IMR-90 (cell line): ENCODE measurements around the gene MUC5AC. TPM values are rescaled to one million over a fixed set of nuclear protein-coding genes. Genes with fewer than 3 reads are reported as not detected.

Source experiments
- ATAC-seq: fragments of 200-7000 bp; cut with Tn5 transposase; 2 replicates; pipeline ENCODE4 v1.9.1; 2020; ENCODE audit warnings: low read depth, mild to moderate bottlenecking, moderate library complexity
- BruUV-seq: library from RNA; stranded (reverse); fragments of 400-500 nt; replicated peaks from 2 replicates; lab custom pipeline; 2021; lab: Mats Ljungman, UMichigan
- CTCF ChIA-PET: fragments of 300-600 bp; formaldehyde crosslinking; extraction: SDS; loops from one replicate; lab custom pipeline; 2021; ENCODE audit warnings: antibody characterized with exemption; lab: Yijun Ruan, JAX
- POLR2A ChIA-PET: fragments of 300-600 bp; sonication (Branson Sonifier 250); formaldehyde crosslinking; loops from one replicate; lab custom pipeline; 2022; ENCODE audit warnings: antibody characterized with exemption; ENCODE audit not compliant: unreplicated experiment; lab: Charles Lee
- DNase-seq: peaks from one replicate; pipeline ENCODE4 v3.0.0; 2013
- H2AFZ ChIP-seq: replicated peaks from 2 replicates; pipeline ENCODE3; 2013; ENCODE audit warnings: low read length, mild to moderate bottlenecking; ENCODE audit not compliant: poor library complexity
- H2AK5ac ChIP-seq: 2 replicates; pipeline ENCODE4 v1.6.1; 2013; ENCODE audit warnings: low read depth, low read length, inconsistent platforms
- H2AK9ac ChIP-seq: replicated peaks from 2 replicates; pipeline ENCODE3; 2013; ENCODE audit warnings: mild to moderate bottlenecking, low read depth, low read length, moderate library complexity; ENCODE audit not compliant: poor library complexity
- H2BK120ac ChIP-seq: 2 replicates; pipeline ENCODE4 v1.6.1; 2013; ENCODE audit warnings: low read depth, low read length, inconsistent platforms
- H2BK15ac ChIP-seq: 3 replicates; pipeline ENCODE4 v1.6.1; 2013; ENCODE audit warnings: low read depth, low read length, inconsistent platforms
- H2BK20ac ChIP-seq: 2 replicates; pipeline ENCODE4 v1.6.1; 2013; ENCODE audit warnings: low read depth, mild to moderate bottlenecking, inconsistent platforms, low read length, moderate library complexity
- H2BK5ac ChIP-seq: 2 replicates; pipeline ENCODE4 v1.6.1; 2013; ENCODE audit warnings: mild to moderate bottlenecking, low read depth, low read length, inconsistent platforms; ENCODE audit not compliant: poor library complexity, severe bottlenecking
- H3K14ac ChIP-seq: replicated peaks from 2 replicates; pipeline ENCODE4 v1.6.1; 2013; ENCODE audit warnings: low read depth, low read length, inconsistent platforms
- H3K18ac ChIP-seq: 2 replicates; pipeline ENCODE4 v1.6.1; 2013; ENCODE audit warnings: low read depth, low read length, control low read depth
- H3K23ac ChIP-seq: 2 replicates; pipeline ENCODE4 v1.6.1; 2013; ENCODE audit warnings: low read depth, low read length, inconsistent platforms
- H3K27ac ChIP-seq: 2 replicates; pipeline ENCODE4 v1.5.1; 2013; ENCODE audit warnings: mild to moderate bottlenecking, control low read depth, low read length; ENCODE audit not compliant: insufficient read depth
- H3K27me3 ChIP-seq: 2 replicates; pipeline ENCODE4 v1.6.1; 2013; ENCODE audit warnings: low read length; ENCODE audit not compliant: control insufficient read depth, insufficient read depth
- H3K36me3 ChIP-seq: 2 replicates; pipeline ENCODE4 v1.6.1; 2013; ENCODE audit warnings: low read length, mixed read lengths; ENCODE audit not compliant: control insufficient read depth, insufficient read depth
- H3K4ac ChIP-seq: 2 replicates; pipeline ENCODE4 v1.6.1; 2013; ENCODE audit warnings: low read depth, low read length, inconsistent platforms
- H3K4me1 ChIP-seq: 2 replicates; pipeline ENCODE4 v1.6.1; 2013; ENCODE audit warnings: low read length, mixed read lengths; ENCODE audit not compliant: control insufficient read depth, insufficient read depth
- H3K4me2 ChIP-seq: 2 replicates; pipeline ENCODE4 v1.6.1; 2013; ENCODE audit warnings: low read depth, mild to moderate bottlenecking, control low read depth, low read length, moderate library complexity
- H3K4me3 ChIP-seq: 2 replicates; pipeline ENCODE4 v1.5.1; 2013; ENCODE audit warnings: low read depth, mild to moderate bottlenecking, control low read depth, low read length, moderate library complexity; ENCODE audit not compliant: insufficient read depth
- H3K56ac ChIP-seq: 2 replicates; pipeline ENCODE4 v1.6.1; 2013; ENCODE audit warnings: low read length, inconsistent platforms; ENCODE audit not compliant: insufficient read depth; ENCODE audit errors: extremely low read depth
- H3K79me1 ChIP-seq, 2 experiments: 2 replicates each; pipeline ENCODE4 v1.6.1; 2013; ENCODE audit warnings: low read length in 2 of 2, inconsistent platforms in 1 of 2, low read depth in 1 of 2
- H3K9ac ChIP-seq: 2 replicates; pipeline ENCODE4 v1.6.1; 2013; ENCODE audit warnings: low read depth, low read length, control low read depth
- H3K9me1 ChIP-seq: 2 replicates; pipeline ENCODE4 v1.6.1; 2013; ENCODE audit warnings: low read length, inconsistent platforms; ENCODE audit not compliant: insufficient read depth
- H3K9me3 ChIP-seq: 2 replicates; pipeline ENCODE4 v1.6.1; 2013; ENCODE audit warnings: low read length; ENCODE audit not compliant: control insufficient read depth, insufficient read depth
- H4K20me1 ChIP-seq: 2 replicates; pipeline ENCODE4 v1.6.1; 2013; ENCODE audit warnings: low read length, inconsistent platforms; ENCODE audit not compliant: insufficient read depth
- H4K5ac ChIP-seq: 2 replicates; pipeline ENCODE4 v1.6.1; 2013; ENCODE audit warnings: mild to moderate bottlenecking, low read depth, low read length, control low read depth
- H4K8ac ChIP-seq, 2 experiments: 2 replicates each; pipeline ENCODE4 v1.6.1; 2013; ENCODE audit warnings: low read depth in 2 of 2, low read length in 2 of 2, control low read depth in 1 of 2, inconsistent platforms in 1 of 2
- H4K91ac ChIP-seq: 2 replicates; pipeline ENCODE4 v1.6.1; 2013; ENCODE audit warnings: low read depth, low read length, inconsistent platforms; ENCODE audit not compliant: insufficient read depth
- RAD21 ChIP-seq: IDR thresholded peaks from 2 replicates; pipeline ENCODE4 v1.6.1; 2012; ENCODE audit warnings: low read length, improper control_type of control experiment
- WGBS, 2 experiments: methylation state at CpG; one replicate each; pipeline versions ENCODE4 v1.1.5 to v1.1.7; 2013; ENCODE audit warnings: missing lambda C conversion rate in 2 of 2; ENCODE audit not compliant: insufficient read length in 1 of 2; ENCODE audit errors: extremely low coverage in 2 of 2; 5-methylcytosine and 5-hydroxymethylcytosine counted together
- dilution Hi-C: fragments of 300-500 bp; cut with HindIII; formaldehyde crosslinking; loops from one replicate; pipeline ENCODE4 v1.14.3; 2018; ENCODE audit warnings: low sequenced_read_pairs; ENCODE audit not compliant: unreplicated experiment
- in situ Hi-C: fragments of 300-500 bp; cut with MboI; formaldehyde crosslinking; loops from 3 replicates; pipeline ENCODE4 v1.14.3; 2019; ENCODE audit warnings: low sequenced_read_pairs, inconsistent platforms, mixed read lengths
- intact Hi-C: fragments of 100-400 bp; cut with micrococcal nuclease; formaldehyde crosslinking; loops from 2 replicates; pipeline ENCODE4 v1.10.0; 2022
- polyA plus RNA-seq, 3 experiments: library from polyadenylated mRNA; depleted of rRNA; stranded (reverse); fragments of >200 nt; gene quantifications; 2 replicates each; pipeline ENCODE4 v1.2.3, GENCODE V29; 2012; ENCODE audit warnings: low replicate concordance in 1 of 3
- total RNA-seq: library from RNA; depleted of rRNA; stranded (reverse); fragments of >200 nt; gene quantifications from 2 replicates; pipeline ENCODE4 v1.2.3, GENCODE V29; 2012

The MUC5AC gene
- total and polyA plus RNA-seq, 2 of the 4 experiments (the other 2 are of a cell fraction), result 0.02 TPM; not detected in 1

DNA sequence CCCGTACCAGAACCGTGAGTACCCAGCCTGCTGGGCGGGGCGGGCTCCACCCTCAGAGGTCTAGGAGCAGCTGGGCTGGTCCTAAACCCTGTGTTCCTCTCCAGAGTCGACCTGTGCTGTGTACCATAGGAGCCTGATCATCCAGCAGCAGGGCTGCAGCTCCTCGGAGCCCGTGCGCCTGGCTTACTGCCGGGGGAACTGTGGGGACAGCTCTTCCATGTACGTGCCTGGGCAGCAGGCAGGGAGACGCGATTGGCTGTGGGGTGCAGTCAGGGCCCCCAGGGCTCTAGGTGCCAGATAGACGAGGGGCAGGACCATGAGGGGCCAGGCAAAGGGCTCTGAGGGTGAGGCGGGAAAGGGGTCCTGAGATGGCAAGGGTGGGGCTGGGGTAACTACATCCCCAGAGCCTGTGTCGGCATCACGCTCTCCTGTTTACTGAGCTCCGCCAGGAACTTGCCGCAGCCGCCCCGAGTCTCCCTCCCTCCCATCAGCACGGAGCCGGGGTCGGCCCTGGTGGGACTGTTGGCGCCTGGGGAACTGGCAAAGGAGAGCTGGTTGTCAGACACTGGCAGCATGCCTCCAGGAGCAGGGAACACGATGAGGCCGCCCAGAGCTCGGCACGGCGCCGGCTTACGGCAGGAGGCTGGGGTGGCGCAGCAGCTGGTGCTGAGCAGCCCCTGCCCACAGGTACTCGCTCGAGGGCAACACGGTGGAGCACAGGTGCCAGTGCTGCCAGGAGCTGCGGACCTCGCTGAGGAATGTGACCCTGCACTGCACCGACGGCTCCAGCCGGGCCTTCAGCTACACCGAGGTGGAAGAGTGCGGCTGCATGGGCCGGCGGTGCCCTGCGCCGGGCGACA, 42.2 kb downstream of the MUC5AC start:
- in situ Hi-C loops, result loop anchor here (25.0 kb wide), 1 partner anchor 312 kb away; no protein-coding TSS in a partner anchor
- H3K9ac ChIP-seq, result no peak overlapping the region
- H4K20me1 ChIP-seq, result no peaks in the 10 kb centered on the region; the same call in 1 of the 2 replicates
- H2AFZ ChIP-seq, result no peak overlapping the region
- intact Hi-C loops, result no loop called here
- POLR2A ChIA-PET, result no interaction called here
- H4K8ac ChIP-seq, result no peak overlapping the region
- no peak overlapping the region for H4K5ac ChIP-seq
- no peak overlapping the region for H2AK9ac ChIP-seq
- H3K14ac ChIP-seq, result no peak overlapping the region
- dilution Hi-C loops, result no loop called here
- DNase-seq, result no peak
- no peaks in the 10 kb centered on the region for H3K36me3 ChIP-seq
- H3K18ac ChIP-seq, result no peak overlapping the region
- H3K79me1 ChIP-seq, result no peaks in the 10 kb centered on the region
- no peak overlapping the region for H3K27ac ChIP-seq
- H2BK5ac ChIP-seq, result no peak overlapping the region
- no peaks in the 10 kb centered on the region for H3K4me1 ChIP-seq
- CTCF ChIA-PET, result interaction anchor here (0.7 kb wide), 1 partner anchor 148 kb away, joined by 3 read pairs; no protein-coding TSS in a partner anchor
- no peak overlapping the region for H2AK5ac ChIP-seq
- no peaks in the 10 kb centered on the region for H3K9me3 ChIP-seq
- ATAC-seq, result no peak
- BruUV-seq, result no TSS peak
- no peak overlapping the region for H3K23ac ChIP-seq
- no peak overlapping the region for H2BK20ac ChIP-seq
- H3K56ac ChIP-seq, result no peak overlapping the region
- no peak overlapping the region for H2BK15ac ChIP-seq
- H3K4me2 ChIP-seq, result no peak overlapping the region
- H3K27me3 ChIP-seq, result peaks cover 12% of the 10 kb centered on the region; the same call in 1 of the 2 replicates
- no peak for TF ChIP-seq RAD21
- WGBS, 2 experiments, result 76% methylated on average over 18 of the region's 47 CpGs; no CpG with 5 or more reads in 1 of the 2 experiments
- no peaks in the 10 kb centered on the region for H3K9me1 ChIP-seq
- no peak overlapping the region for H4K91ac ChIP-seq
- no peak overlapping the region for H3K4me3 ChIP-seq
- no peak overlapping the region for H3K4ac ChIP-seq
- no peak overlapping the region for H2BK120ac ChIP-seq
